ENCODE results near the gene GALR2.

DNA sequence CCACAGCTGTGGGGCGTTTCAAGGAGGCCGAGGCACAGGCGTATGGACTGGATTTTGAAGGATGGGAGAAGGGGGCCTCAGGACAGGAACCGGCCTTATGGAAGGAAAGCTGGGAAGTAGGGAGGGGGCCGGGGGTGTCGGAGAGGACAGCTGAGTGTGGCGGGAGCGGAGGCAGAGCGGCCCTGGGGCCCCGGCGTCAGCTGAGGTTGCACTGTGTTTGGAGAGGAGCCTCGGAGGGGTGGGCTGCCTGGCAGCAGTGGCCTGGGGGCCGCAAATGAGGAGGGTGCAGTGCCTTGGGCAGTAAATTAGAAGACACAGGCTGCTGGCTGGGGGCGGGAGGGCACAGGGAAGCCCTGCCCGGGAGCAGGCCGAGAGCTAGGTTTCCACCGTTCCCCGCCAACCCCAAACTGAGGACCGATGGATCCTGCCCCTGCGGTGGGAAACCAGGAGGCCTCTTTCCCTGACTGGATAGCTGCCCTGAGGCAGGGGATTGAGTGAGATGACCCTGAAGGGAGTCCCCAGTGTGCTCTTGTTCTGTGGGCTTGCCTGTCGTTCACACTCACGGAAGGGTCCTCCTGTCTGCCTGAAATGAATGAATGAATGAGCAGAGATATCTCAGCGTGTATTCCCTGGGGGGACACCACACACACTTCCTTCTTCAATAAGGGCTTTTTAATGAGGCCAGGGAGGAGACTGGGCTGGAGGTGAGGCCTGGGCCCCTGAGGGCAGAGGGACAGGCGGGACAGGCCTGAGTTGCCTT lies 48.0 kb downstream of the GALR2 start:
- TF ChIP-seq CEBPB (IDR thresholded peaks at IDR 0.05): no peak
- TF ChIP-seq, protein P1, sequence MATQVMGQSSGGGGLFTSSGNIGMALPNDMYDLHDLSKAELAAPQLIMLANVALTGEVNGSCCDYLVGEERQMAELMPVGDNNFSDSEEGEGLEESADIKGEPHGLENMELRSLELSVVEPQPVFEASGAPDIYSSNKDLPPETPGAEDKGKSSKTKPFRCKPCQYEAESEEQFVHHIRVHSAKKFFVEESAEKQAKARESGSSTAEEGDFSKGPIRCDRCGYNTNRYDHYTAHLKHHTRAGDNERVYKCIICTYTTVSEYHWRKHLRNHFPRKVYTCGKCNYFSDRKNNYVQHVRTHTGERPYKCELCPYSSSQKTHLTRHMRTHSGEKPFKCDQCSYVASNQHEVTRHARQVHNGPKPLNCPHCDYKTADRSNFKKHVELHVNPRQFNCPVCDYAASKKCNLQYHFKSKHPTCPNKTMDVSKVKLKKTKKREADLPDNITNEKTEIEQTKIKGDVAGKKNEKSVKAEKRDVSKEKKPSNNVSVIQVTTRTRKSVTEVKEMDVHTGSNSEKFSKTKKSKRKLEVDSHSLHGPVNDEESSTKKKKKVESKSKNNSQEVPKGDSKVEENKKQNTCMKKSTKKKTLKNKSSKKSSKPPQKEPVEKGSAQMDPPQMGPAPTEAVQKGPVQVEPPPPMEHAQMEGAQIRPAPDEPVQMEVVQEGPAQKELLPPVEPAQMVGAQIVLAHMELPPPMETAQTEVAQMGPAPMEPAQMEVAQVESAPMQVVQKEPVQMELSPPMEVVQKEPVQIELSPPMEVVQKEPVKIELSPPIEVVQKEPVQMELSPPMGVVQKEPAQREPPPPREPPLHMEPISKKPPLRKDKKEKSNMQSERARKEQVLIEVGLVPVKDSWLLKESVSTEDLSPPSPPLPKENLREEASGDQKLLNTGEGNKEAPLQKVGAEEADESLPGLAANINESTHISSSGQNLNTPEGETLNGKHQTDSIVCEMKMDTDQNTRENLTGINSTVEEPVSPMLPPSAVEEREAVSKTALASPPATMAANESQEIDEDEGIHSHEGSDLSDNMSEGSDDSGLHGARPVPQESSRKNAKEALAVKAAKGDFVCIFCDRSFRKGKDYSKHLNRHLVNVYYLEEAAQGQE (IDR thresholded peaks at IDR 0.05): no peak
- TF ChIP-seq CHD4 (IDR thresholded peaks at IDR 0.05; ENCODE audit: borderline replicate concordance): no peak
- no peak for TF ChIP-seq MAFK (IDR thresholded peaks at IDR 0.05; ENCODE audit: partially characterized antibody)

Data from A549 (cell line).